Measurements from ENCODE around the gene BRAF.
"Not testable (repeated sequence)": the region's sequence is repeated elsewhere in the genome, so short reads cannot be mapped to it uniquely, and the experiment has no call there.

BRAF gene

DNA sequence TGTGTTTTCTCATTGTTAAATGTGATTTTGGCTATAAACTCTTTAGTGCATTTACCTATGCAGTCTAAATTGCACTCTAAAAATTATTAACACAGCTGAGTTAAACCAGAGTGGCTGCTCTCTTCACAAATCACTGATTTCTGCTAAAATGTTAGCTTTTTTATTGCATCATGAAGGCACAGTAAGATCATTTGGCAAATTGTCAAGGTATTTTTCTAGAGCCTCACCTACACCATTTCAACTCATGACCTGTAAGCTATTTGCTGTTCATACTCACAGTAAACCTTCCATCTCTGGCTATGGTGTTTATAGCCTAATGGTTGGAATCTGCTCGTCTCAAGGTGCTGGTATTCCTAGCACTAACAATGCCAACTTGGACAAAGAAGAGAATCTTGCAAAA lies 202.5 kb downstream of the BRAF start:
- H3F3A ChIP-seq (ENCODE audit: insufficient read depth, low read length): no peaks in the 10 kb centered on the region

DNA sequence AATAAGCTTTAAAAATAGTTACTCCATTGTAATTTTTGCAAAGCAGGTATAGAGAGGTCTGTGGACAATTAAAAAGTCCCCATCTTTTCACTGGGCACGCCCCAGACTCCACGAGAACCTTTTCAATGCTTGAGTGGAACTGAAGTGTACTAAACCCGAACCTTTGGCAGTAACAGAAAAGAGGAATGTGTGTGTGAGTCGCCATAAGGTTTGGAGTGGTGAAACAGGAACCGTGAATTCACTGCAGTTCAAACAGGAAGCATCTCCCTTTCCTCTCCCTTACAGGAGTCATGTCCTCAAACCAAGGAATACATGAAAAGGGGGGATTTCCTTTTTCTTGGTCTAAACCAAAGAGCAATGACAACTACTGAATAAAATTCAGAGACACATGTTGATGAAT lies 205.0 kb downstream of the BRAF start:
- no peak overlapping the region for H3K27ac ChIP-seq (ENCODE audit: low read length)
- H2AFZ ChIP-seq (ENCODE audit: low read length): no peak overlapping the region
- no peaks in the 10 kb centered on the region for H3K9me2 ChIP-seq (replicated peaks; ENCODE audit: insufficient read depth, low read length)
- H3K79me2 ChIP-seq (ENCODE audit: low read length): no peaks in the 10 kb centered on the region
- no peaks in the 10 kb centered on the region for H3K27me3 ChIP-seq (replicated peaks; ENCODE audit: insufficient read depth, low read length)
- H3K36me3 ChIP-seq (replicated peaks; ENCODE audit: insufficient read depth, low read length): no peaks in the 10 kb centered on the region
- TF ChIP-seq EZH2 (optimal IDR thresholded peaks at IDR 0.05; ENCODE audit: low read depth, low read length) (no peak), EZH2phosphoT487 (IDR thresholded peaks at IDR 0.05; ENCODE audit: low read length) (no peak)
- TF ChIP-seq, protein P1, sequence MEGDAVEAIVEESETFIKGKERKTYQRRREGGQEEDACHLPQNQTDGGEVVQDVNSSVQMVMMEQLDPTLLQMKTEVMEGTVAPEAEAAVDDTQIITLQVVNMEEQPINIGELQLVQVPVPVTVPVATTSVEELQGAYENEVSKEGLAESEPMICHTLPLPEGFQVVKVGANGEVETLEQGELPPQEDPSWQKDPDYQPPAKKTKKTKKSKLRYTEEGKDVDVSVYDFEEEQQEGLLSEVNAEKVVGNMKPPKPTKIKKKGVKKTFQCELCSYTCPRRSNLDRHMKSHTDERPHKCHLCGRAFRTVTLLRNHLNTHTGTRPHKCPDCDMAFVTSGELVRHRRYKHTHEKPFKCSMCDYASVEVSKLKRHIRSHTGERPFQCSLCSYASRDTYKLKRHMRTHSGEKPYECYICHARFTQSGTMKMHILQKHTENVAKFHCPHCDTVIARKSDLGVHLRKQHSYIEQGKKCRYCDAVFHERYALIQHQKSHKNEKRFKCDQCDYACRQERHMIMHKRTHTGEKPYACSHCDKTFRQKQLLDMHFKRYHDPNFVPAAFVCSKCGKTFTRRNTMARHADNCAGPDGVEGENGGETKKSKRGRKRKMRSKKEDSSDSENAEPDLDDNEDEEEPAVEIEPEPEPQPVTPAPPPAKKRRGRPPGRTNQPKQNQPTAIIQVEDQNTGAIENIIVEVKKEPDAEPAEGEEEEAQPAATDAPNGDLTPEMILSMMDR (IDR thresholded peaks at IDR 0.05; ENCODE audit: low read length): no peak
- no peaks in the 10 kb centered on the region for H4K20me1 ChIP-seq (ENCODE audit: insufficient read depth, low read length)
- H3K9ac ChIP-seq (ENCODE audit: low read length): no peak overlapping the region
- DNase-seq: no peak
- H3K9me3 ChIP-seq (replicated peaks; ENCODE audit: insufficient read depth, low read length): no peaks in the 10 kb centered on the region
- no peak overlapping the region for H3K4me3 ChIP-seq (ENCODE audit: low read length)
- no peaks in the 10 kb centered on the region for H3F3A ChIP-seq (ENCODE audit: insufficient read depth, low read length)
- no peaks in the 10 kb centered on the region for H3K4me1 ChIP-seq (ENCODE audit: low read length)
- no peak overlapping the region for H3K4me2 ChIP-seq (ENCODE audit: low read depth, low read length)

More for the DNA sequence above, 202.5 kb downstream of the BRAF start:
- no peak for DNase-seq
- Histone ChIP-seq H3K4me1 (ENCODE audit: low read length) (no peaks in the 10 kb centered on the region), H3K36me3 (replicated peaks; ENCODE audit: insufficient read depth, low read length) (no peaks in the 10 kb centered on the region), H3K9me2 (replicated peaks; ENCODE audit: insufficient read depth, low read length) (no peaks in the 10 kb centered on the region), H3K79me2 (ENCODE audit: low read length) (no peaks in the 10 kb centered on the region), H3K4me2 (ENCODE audit: low read depth, low read length) (no peak overlapping the region), H3K4me3 (ENCODE audit: low read length) (no peak overlapping the region), H2AFZ (ENCODE audit: low read length) (no peak overlapping the region), H3K9ac (ENCODE audit: low read length) (no peak overlapping the region), H3K27me3 (replicated peaks; ENCODE audit: insufficient read depth, low read length) (no peaks in the 10 kb centered on the region), H3K9me3 (replicated peaks; ENCODE audit: insufficient read depth, low read length) (no peaks in the 10 kb centered on the region), H3K27ac (ENCODE audit: low read length) (no peak overlapping the region), H4K20me1 (ENCODE audit: insufficient read depth, low read length) (no peaks in the 10 kb centered on the region)
- TF ChIP-seq EZH2phosphoT487 (IDR thresholded peaks at IDR 0.05; ENCODE audit: low read length): no peak
- TF ChIP-seq, protein P1 (IDR thresholded peaks at IDR 0.05; ENCODE audit: low read length): no peak
- TF ChIP-seq EZH2 (optimal IDR thresholded peaks at IDR 0.05; ENCODE audit: low read depth, low read length): no peak

DNA sequence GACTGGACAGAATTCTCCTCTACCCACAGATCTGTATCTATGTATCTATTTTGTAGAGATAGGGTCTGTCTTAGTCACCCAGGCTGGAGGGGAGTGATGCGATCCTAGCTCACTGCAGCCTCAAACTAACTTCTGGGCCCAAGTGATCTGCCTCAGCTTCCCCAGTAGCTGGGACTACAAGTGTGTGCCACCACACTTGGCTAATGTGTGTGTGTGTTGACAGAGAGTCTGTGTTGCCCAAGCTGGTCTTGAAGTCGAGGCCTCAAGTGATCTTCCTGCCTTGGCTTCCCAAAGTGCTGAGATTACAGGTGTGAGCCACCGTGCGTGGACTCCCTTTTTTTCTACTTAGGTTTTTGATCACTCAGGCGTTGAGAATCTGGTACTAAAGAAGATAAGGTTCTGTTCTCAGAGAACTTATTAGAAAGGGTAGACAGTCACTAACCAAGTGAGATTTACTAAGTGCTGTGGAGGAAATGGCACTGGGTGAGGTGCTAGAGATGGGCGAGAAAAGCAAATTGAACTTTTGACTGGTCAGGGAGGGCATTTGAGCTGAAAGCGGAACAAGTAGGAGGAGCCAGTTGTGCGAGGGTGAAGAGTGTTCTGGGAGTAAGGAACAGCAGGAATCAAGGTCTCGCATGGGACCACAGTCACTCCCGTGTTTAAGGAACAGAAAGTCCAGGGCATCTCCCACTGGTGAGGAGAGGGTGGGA lies 210.2 kb downstream of the BRAF start:
- no peaks in the 10 kb centered on the region for H3K4me1 ChIP-seq (ENCODE audit: low read length)
- H3K27ac ChIP-seq (ENCODE audit: low read length): no peak overlapping the region
- H3K9me2 ChIP-seq (replicated peaks; ENCODE audit: insufficient read depth, low read length): no peaks in the 10 kb centered on the region
- no peaks in the 10 kb centered on the region for H4K20me1 ChIP-seq (ENCODE audit: insufficient read depth, low read length)
- no peaks in the 10 kb centered on the region for H3F3A ChIP-seq (ENCODE audit: insufficient read depth, low read length)
- H3K4me3 ChIP-seq (ENCODE audit: low read length): no peak overlapping the region
- no peak for DNase-seq
- no peak overlapping the region for H3K9ac ChIP-seq (ENCODE audit: low read length)
- no peak overlapping the region for H3K4me2 ChIP-seq (ENCODE audit: low read depth, low read length)
- no peak overlapping the region for H2AFZ ChIP-seq (ENCODE audit: low read length)
- H3K9me3 ChIP-seq (replicated peaks; ENCODE audit: insufficient read depth, low read length): no peaks in the 10 kb centered on the region
- no peaks in the 10 kb centered on the region for H3K79me2 ChIP-seq (ENCODE audit: low read length)
- TF ChIP-seq, protein P1 (IDR thresholded peaks at IDR 0.05; ENCODE audit: low read length): no peak
- TF ChIP-seq EZH2phosphoT487 (IDR thresholded peaks at IDR 0.05; ENCODE audit: low read length): no peak
- TF ChIP-seq EZH2 (optimal IDR thresholded peaks at IDR 0.05; ENCODE audit: low read depth, low read length): no peak
- no peaks in the 10 kb centered on the region for H3K27me3 ChIP-seq (replicated peaks; ENCODE audit: insufficient read depth, low read length)
- H3K36me3 ChIP-seq (replicated peaks; ENCODE audit: insufficient read depth, low read length): no peaks in the 10 kb centered on the region

DNA sequence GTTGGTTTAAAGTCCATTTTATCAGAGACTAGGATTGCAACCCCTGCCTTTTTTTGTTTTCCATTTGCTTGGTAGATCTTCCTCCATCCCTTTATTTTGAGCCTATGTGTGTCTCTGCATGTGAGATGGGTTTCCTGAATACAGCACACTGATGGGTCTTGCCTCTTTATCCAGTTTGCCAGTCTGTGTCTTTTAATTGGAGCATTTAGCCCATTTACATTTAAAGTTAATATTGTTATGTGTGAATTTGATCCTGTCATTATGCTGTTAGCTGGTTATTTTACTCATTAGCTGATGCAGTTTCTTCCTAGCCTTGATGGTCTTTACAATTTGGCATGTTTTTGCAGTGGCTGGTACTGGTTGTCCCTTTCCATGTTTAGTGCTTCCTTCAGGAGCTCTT lies 212.3 kb downstream of the BRAF start:
- not testable (repeated sequence) for H4K20me1 ChIP-seq (ENCODE audit: insufficient read depth, low read length); H2AFZ ChIP-seq (ENCODE audit: low read length); H3K9me3 ChIP-seq (replicated peaks; ENCODE audit: insufficient read depth, low read length); H3K9ac ChIP-seq (ENCODE audit: low read length); H3K4me1 ChIP-seq (ENCODE audit: low read length); H3K4me3 ChIP-seq (ENCODE audit: low read length); H3K27me3 ChIP-seq (replicated peaks; ENCODE audit: insufficient read depth, low read length); H3K79me2 ChIP-seq (ENCODE audit: low read length); H3K36me3 ChIP-seq (replicated peaks; ENCODE audit: insufficient read depth, low read length); H3K9me2 ChIP-seq (replicated peaks; ENCODE audit: insufficient read depth, low read length); H3K4me2 ChIP-seq (ENCODE audit: low read depth, low read length); H3F3A ChIP-seq (ENCODE audit: insufficient read depth, low read length); DNase-seq; H3K27ac ChIP-seq (ENCODE audit: low read length)

DNA sequence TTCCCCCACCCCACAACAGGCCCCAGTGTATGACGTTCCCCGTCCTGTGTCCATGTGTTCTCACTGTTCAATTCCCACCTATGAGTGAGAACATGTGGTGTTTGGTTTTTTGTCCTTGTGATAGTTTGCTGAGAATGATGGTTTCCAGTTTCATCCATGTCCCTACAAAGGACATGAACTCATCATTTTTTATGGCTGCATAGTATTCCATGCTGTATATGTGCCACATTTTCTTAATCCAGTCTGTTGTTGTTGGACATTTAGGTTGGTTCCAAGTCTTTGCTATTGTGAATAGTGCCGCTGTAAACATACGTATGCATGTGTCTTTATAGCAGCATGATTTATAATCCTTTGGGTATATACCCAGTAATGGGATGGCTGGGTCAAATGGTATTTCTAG lies 216.0 kb downstream of the BRAF start:
- H4K20me1 ChIP-seq (ENCODE audit: insufficient read depth, low read length); H3K9ac ChIP-seq (ENCODE audit: low read length); H3K4me3 ChIP-seq (ENCODE audit: low read length); DNase-seq; H3K36me3 ChIP-seq (replicated peaks; ENCODE audit: insufficient read depth, low read length); H3K4me2 ChIP-seq (ENCODE audit: low read depth, low read length); H2AFZ ChIP-seq (ENCODE audit: low read length); H3K4me1 ChIP-seq (ENCODE audit: low read length); H3F3A ChIP-seq (ENCODE audit: insufficient read depth, low read length); H3K27ac ChIP-seq (ENCODE audit: low read length); H3K9me2 ChIP-seq (replicated peaks; ENCODE audit: insufficient read depth, low read length); H3K9me3 ChIP-seq (replicated peaks; ENCODE audit: insufficient read depth, low read length); H3K27me3 ChIP-seq (replicated peaks; ENCODE audit: insufficient read depth, low read length); H3K79me2 ChIP-seq (ENCODE audit: low read length): not testable (repeated sequence)

All from MM.1S (cell line).